HTERT RPE-1 (cell line): ENCODE measurements around the gene ZNF343.
"Not testable (repeated sequence)": the region's sequence is repeated elsewhere in the genome, so short reads cannot be mapped to it uniquely, and the experiment has no call there.

Experiments
- in situ Hi-C: fragments of 300-500 bp; cut with MboI; formaldehyde crosslinking; loops from 4 replicates; pipeline ENCODE4 v1.14.3; 2020; ENCODE audit warnings: low sequenced_read_pairs

The ZNF343 gene

DNA sequence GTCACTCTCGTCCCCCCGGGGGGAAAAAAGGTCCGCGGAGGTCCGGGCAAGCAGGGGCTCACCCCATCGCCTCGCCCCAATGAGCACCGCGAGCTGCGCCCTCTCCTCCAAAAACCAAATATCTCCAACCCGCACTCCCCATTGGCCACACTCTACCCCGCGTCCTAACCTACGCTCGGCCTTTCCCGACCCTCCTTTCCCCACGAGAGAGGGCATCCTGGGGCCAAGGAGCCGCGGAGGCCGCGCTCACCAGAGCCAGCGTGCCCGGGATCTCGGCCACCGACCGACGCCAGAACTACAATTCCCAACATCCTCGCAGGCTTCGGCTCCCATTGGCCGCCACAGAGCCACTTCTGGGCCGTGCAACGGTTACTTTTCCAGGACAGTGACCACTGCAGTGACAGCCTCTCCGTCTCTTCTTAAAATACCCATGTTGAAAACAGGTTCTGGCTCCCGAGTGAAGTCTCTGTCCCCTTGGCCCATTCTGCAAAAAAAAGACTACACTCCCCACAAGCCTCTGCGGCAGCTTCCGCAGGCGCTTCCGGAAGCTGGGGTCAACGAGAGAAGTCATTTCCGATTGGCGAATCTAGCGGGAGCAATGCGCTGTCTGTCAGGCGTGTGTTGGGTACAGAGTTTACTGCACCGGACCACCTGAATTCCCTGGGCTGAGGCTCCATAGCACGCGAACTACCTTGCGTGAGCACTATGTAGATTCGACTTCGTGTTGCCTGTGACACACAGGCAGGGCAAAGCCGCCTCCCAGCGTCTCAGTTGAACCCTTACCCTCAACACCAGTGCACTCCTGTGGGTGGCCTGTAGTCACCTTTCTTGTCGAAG lies at the start of gene ZNF343:
TSS of gene ZNF343 (minus strand) at position 285 of the 837 bp plus-strand sequence. CDS start 15,020 bp downstream, outside the sequence.
- in situ Hi-C loops, result no loop called here

DNA sequence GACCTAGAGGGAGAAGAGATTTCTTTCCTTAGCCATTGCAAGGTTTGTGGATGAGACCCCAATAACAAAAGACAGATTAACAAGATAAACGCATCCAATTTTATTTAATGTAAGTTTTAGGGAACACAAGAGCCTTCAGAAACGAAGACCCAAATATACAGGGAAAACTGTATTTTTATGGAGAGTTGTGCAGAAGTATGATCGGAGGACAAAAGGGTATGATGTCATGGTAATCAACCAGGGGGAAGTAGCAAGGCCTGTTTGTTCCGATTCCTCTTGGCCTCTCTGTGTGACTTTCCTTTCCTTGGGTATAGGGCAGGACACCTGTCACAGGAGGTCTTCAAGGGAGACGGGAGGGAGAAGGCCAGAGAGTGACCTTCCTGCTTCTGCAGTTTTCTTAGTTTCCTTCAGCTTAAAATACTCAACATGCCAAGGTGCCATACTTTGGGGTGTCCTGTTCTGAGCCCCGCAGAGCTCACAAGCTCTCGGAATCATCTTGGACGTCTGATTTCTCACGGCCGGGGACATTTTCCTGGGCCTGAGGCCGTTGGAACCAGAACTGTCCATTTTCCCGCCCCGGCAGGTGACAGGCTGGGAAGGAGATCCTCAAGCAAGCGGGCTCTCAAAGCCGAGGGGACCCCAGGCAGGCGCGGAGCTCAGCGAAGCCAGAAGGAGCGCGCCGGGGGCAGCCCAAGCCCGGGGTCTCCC lies 49.3 kb upstream of the ZNF343 start:
- in situ Hi-C loops, result no loop called here

- in situ Hi-C loops, result no loop called here
These were observed 36.9 kb upstream of the ZNF343 start for GRCh38 chr20:2545594-2545993.

GRCh38 chr20:2544211-2544610 lies 35.5 kb upstream of the ZNF343 start:
- in situ Hi-C loops, result no loop called here

GRCh38 chr20:2542361-2542760 lies 33.6 kb upstream of the ZNF343 start:
- in situ Hi-C loops, result no loop called here

DNA sequence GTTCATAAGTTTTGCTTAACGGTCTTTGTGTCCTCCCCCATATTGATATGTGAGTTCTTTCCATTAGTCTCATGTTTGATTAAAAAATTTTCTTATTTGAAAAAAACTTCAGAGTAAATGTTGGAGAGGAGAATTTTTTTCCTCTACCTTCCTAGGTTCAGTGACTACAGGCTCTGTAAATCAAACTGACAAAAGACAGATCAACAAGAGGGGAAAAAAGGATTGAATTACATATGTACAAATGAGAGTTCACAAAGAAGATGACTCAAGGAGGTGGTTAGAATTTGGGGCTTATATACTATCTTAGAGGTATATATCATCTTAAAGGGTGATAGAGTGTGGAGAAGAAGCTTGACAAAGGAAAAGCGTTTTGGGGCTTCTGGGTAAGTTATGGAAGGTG lies 33.2 kb upstream of the ZNF343 start:
- in situ Hi-C loops, result no loop called here

GRCh38 chr20:2538931-2539720 lies 30.4 kb upstream of the ZNF343 start:
- in situ Hi-C loops, result no loop called here

DNA sequence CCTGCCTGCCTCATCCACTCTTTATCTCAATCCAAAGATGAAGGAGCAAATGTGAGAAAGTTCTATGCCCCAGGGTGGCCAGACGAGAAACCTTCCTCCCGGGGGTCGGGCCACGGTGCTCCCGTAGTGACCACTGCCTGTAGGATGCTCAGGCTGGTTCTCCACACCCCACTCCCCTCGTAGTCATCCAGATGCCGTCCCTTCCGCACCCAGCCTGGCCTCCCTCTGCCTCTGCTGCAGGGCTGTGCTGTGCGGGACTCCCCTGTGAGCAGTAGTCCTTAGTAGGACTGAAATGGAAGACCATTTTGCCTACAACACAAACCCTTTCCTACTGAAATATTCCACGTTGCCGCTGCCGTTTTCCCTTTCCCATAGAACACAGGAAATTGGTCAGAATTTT lies 29.6 kb upstream of the ZNF343 start:
- in situ Hi-C loops, result no loop called here

GRCh38 chr20:2537101-2537500 lies 28.4 kb upstream of the ZNF343 start:
- in situ Hi-C loops, result no loop called here

- in situ Hi-C loops, result no loop called here
These were observed 27.9 kb upstream of the ZNF343 start, which contains the start of gene TMC2 for GRCh38 chr20:2536560-2536986. Gene TMC2, plus strand, starts transcription at chr20:2536573. Its CDS starts 49 bp downstream, at chr20:2536622.

DNA sequence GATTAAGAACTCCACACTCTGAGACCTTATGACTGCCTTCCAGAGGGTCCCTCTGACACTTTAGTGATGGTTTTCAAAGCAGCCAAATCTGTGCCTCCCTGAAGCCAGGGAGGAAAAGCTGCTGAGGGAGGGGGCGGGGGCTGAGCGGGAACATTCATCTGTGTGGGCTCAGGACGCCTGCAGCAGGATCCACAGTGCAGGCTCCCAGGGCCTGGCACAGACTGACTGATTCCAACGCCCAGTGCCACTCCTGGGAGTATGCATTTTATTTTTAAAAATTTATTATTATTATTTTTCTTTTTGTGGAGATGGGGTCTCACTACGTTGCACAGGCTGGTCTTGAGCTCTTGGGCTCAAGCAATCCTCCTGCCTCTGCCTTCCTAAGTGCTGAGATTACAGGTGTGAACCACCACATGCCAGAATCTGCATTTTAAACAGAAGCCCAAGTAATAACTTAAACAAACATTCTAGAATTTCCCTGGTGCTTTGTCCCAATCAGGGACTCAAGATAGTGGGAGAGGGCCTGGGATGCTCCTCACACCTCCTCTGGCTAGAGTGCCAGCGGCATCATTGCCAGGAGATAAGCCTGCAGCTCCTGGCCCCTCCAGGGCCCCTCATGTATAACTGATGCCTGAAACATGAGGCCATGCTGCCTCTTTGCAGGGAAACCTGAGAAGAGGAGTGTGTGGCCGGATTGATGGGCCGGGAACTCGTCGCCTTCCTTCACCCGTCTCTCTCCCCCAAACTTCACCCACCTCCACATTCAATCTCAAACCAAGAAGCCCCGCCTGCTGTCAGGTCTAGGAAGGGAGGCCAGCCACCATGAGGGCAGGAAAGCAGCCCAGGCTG lies 27.2 kb upstream of the ZNF343 start:
- in situ Hi-C loops, result no loop called here

- in situ Hi-C loops, result no loop called here
These were observed 24.4 kb upstream of the ZNF343 start for GRCh38 chr20:2533118-2533517.

GRCh38 chr20:2528671-2529271 lies 20.1 kb upstream of the ZNF343 start:
- in situ Hi-C loops, result no loop called here

- in situ Hi-C loops, result no loop called here
These were observed 19.0 kb upstream of the ZNF343 start for GRCh38 chr20:2527762-2528161.

- in situ Hi-C loops, result not testable (repeated sequence)
These were observed 17.5 kb upstream of the ZNF343 start for GRCh38 chr20:2526218-2526583.

- in situ Hi-C loops, result no loop called here
These were observed 16.2 kb upstream of the ZNF343 start for GRCh38 chr20:2524709-2525506.

DNA sequence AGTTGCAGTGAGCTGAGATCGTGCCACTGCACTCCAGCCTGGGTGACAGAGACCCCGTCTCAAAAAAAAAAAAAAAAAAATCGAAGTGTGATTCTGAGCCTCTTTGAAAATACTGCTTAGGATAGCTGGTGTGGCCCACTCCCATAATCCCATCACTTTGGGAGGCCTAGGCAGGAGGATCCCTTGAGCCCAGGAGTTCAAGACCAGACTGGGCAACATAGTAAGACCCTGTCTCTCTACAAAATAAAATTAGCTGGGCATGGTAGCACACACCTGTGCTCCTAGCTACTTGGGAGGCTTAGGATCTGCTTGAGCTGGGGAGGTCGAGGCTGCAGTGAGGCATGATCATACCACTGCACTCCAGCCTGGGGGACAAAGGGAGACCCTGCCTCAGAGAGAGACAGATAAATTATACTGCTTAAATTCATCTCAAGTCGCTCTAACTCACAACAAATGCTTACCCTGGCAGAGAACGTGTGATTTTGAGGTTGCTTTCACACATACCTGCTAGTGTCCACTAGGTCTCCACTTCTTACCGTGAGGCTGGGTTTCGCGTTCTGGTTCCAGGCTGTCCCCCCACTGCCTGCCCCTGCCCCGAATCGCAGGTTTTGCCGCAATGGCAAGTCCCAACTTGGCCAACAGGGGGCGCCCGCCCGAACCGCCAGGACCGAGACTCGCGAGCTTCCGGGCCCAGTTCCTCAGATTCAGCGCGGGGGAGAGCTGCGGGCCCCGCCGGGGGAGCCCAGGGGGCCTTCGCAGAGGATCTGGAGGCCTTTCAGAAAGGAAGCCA lies 15.4 kb upstream of the ZNF343 start:
- in situ Hi-C loops, result no loop called here

GRCh38 chr20:2522826-2523429 lies 14.2 kb upstream of the ZNF343 start:
- in situ Hi-C loops, result not testable (repeated sequence)
